ELF-1 (cell line): ENCODE measurements around the gene SNTA1.
"Not testable (repeated sequence)": the region's sequence is repeated elsewhere in the genome, so short reads cannot be mapped to it uniquely, and the experiment has no call there.

Source experiments
- DNase-seq: peaks from one replicate; pipeline ENCODE4 v3.0.0-alpha.2; 2016; ENCODE audit warnings: low read depth, low spot score

The SNTA1 gene

GRCh38 chr20:33443512-33444239 lies at the start of gene SNTA1:
TSS of gene SNTA1 (minus strand) at chr20:33443763. CDS start at chr20:33443620, 143 bp downstream.
- DNase-seq: peak; percentile 81

GRCh38 chr20:33490934-33491656 lies 47.5 kb upstream of the SNTA1 start:
- no peak for DNase-seq

- DNase-seq: peak; percentile 61
Measured at GRCh38 chr20:33490023-33490933, 46.7 kb upstream of the SNTA1 start, which contains the start of gene CBFA2T2. TSS of gene CBFA2T2 (plus strand) at chr20:33490096. CDS start at chr20:33490268, 172 bp downstream.

GRCh38 chr20:33489495-33490022 lies 46.0 kb upstream of the SNTA1 start:
- peak; percentile 96 for DNase-seq

DNA sequence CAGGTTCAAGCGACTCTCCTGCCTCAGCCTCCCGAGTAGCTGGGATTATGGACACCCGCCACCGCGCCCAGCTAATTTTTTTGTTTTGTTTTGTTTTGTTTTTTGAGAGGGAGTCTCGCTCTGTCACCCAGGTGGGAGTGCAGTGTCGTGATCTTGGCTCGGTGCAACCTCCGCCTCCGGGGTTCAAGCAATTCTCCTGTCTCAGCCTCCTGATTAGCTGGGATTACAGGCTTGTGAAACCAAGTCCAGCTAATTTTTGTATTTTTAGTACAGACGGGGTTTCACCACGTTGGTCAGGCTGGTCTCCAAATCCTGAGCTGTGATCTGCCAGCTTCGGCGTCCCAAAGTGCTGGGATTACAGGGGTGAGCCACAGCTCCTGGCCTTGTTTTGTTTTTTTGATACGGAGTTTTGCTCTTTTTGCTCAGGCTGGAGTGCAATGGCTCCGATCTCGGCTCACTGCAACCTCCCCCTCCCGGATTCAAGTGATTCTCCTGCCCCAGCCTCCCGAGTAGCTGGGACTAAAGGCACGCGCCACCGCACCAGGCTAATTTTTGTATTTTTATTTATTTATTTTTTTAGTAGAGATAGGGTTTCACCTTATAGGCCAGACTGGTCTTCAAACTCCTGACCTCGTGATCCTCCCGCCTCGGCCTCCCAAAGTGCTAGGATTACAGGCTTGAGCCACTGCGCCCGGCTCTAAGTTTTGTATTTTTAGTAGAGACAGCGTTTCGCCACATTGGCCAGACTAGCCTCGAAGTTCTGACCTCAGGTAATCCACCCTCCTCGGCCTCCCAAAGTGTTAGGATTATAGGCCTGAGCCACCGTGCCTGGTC lies 45.3 kb upstream of the SNTA1 start:
- not testable (repeated sequence) for DNase-seq

DNA sequence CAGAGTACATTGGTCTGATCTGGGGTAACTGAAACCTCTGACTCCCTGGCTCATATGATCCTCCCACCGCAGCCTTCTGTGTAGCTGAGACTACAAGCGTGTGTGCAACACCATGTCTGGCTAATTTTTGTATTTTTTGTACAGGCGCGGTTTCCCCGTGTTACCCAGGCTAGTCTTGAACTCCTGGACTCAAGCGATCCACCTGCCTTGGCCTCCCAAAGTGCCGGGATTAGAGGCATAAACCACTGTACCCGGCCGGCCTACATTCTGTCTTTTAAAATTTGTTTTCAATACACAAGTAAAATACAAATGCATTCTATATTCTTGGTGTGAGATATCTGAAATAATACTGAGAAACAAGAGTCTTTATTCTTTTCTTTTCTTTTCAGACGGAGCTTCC lies 44.6 kb upstream of the SNTA1 start:
- DNase-seq: no peak

- DNase-seq: not testable (repeated sequence)
Measured at GRCh38 chr20:33483186-33483585, 39.6 kb upstream of the SNTA1 start.

DNA sequence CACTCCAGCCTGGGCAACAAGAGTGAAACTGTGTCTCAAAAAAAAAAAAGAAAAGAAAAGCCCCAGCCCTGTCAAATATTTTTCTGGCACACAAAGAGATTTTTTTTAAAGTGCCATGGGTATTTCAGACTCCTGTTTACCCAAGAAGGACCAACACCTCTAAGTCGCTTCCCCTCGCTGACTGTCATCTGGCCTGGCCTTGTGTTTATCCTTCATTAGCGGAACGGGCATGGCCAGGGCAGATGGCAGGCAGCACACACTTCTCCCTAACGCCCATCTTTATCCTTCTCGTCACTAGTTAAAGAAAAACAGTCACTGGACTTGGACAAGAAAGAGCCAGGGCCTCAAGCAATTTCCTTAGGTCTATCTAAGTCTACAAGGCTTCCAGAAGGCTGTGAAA lies 39.0 kb upstream of the SNTA1 start:
- no peak for DNase-seq

GRCh38 chr20:33481431-33481941 lies 37.9 kb upstream of the SNTA1 start:
- no peak for DNase-seq

GRCh38 chr20:33480048-33480447 lies 36.5 kb upstream of the SNTA1 start:
- DNase-seq: peak; percentile 76

- peak; percentile 79 for DNase-seq
Measured at GRCh38 chr20:33477386-33478234, 34.0 kb upstream of the SNTA1 start.

- DNase-seq: no peak
Measured at GRCh38 chr20:33475381-33476152, 32.0 kb upstream of the SNTA1 start.

GRCh38 chr20:33474963-33475362 lies 31.4 kb upstream of the SNTA1 start:
- no peak for DNase-seq

- no peak for DNase-seq
Measured at GRCh38 chr20:33474097-33474873, 30.7 kb upstream of the SNTA1 start.

- DNase-seq: no peak
Measured at GRCh38 chr20:33472868-33473435, 29.4 kb upstream of the SNTA1 start.

DNA sequence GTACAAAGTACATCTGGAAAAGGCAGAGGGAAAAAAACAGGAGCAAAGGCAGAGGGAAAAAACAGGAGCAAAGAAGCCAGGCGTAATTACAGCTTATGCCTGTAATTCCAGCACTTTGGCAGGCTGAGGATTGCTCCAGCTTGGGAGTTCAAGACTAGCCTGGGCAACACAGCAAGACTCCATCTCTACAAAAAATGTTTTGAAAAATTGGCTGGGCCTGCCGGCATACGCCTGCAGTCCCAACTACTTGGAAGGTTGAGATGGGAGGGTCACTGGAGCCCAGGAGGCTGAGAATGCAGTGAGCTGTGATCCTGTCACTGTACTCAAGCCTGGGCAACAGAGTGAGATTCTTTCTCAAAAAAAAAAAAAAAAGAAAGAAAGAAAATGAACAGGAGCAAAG lies 27.3 kb upstream of the SNTA1 start:
- DNase-seq: no peak

DNA sequence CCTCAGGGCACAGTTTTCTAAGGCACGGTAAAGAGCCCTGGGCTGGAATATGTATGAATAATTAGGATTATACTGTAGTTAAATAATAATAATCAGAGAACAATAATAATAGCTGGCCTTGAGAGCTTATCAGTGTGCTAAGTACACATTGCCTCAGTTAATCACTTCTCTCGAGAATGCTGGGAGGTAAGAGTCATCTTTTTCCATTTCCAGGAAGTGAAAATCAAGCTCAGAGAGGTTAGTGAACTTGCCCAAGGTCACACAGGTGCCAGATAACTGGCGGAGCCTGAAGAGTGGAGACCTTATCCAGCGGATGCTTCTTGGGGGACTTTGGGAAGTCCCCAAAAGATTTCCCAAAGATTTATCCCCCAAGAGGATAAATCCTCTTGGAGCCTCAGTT lies 26.9 kb upstream of the SNTA1 start:
- DNase-seq: no peak

DNA sequence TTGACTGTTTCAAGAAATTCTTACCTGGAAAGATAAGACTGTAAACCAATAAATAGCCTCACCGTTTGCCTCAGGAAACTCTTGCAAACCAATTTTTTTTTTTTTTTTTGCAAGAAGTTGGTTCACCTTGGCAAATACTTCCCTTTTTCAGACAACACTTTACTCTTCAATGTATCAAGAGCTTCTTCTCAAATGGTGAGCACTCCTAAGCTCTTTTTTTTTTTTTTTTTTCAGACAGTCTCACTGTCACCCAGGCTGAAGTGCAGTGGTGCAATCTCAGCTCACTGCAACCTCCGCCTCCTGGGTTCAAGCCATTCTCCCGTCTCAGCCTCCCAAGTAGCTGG lies 22.7 kb upstream of the SNTA1 start:
- DNase-seq: no peak
